Tibial artery (tissue), 4 donors: Measurements from ENCODE around the gene APCDD1L.

ENCODE experiments used
- DNase-seq, 2 donors: peaks; one replicate each; pipeline ENCODE4 v3.0.0-alpha.2; 2019
- H3K27ac ChIP-seq, 2 donors: fragments of 200-600 bp; sonication (generic) in 1 of 2; 1 replicate in 1 of 2; 2 replicates in 1 of 2; pipeline ENCODE4 v1.5.1; 2018 to 2019; ENCODE audit warnings: mild to moderate bottlenecking in 1 of 2
- H3K27me3 ChIP-seq, 2 donors: fragments of 200-600 bp; sonication (generic) in 1 of 2; one replicate each; pipeline versions ENCODE4 v1.5.1 to v1.6.0; 2016 to 2019
- H3K36me3 ChIP-seq, 3 donors: fragments of 200-600 bp; sonication (generic) in 2 of 3; one replicate each; pipeline ENCODE4 v1.5.1; 2016 to 2019; ENCODE audit warnings: mild to moderate bottlenecking in 2 of 3
- H3K4me1 ChIP-seq, 4 donors: fragments of 200-600 bp; sonication (generic) in 2 of 4; 1 replicate in 3 of 4; 2 replicates in 1 of 4; pipeline ENCODE4 v1.5.1; 2016 to 2019
- H3K4me3 ChIP-seq, 2 donors: fragments of 200-600 bp; sonication (generic) in 1 of 2; 1 replicate in 1 of 2; 2 replicates in 1 of 2; pipeline ENCODE4 v1.5.1; 2018 to 2019; ENCODE audit warnings: mild to moderate bottlenecking in 2 of 2
- H3K9me3 ChIP-seq, 3 donors: fragments of 200-600 bp; sonication (generic) in 1 of 3; one replicate each; pipeline ENCODE4 v1.5.1; 2016 to 2019
- intact Hi-C: fragments of 100-400 bp; cut with DNase I; formaldehyde crosslinking; loops from one replicate; pipeline ENCODE4 v1.15.0; 2023; ENCODE audit warnings: low total_unique reads
- TF ChIP-seq, protein P1 (sequence below), 2 experiments: fragments of 200-600 bp in 1 of 2; fragments of 450-650 bp in 1 of 2; IDR thresholded peaks; one replicate each; pipeline ENCODE4 v1.5.1; 2017 to 2019; ENCODE audit warnings: antibody characterized with exemption in 2 of 2, mild to moderate bottlenecking in 1 of 2, moderate library complexity in 1 of 2

APCDD1L gene

DNA sequence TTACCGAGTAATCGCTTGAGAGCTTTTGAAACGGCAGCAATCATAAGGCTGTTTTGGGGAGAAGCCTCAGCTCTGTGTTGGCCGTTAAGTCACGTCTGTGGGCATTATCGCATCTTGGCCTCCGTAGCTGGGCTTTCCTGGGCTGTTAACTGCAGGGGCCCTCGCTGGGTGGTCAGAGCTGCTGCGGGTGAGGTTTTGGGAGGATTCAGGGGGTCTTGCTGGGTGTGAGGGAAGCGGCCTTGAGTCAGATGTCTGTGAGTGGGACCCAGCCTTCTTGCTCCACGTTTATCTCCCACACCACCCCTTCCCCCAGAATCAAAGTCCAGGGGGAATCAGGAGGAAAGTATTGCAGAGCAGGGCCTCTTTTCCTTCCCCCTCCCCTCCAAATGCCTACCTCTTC, 3.2 kb upstream of the APCDD1L start:
- DNase-seq: no peak
- Histone ChIP-seq H3K27me3 (peaks cover 0 to 10% of the 10 kb centered on the region in 2 donors), H3K4me1 (peaks cover 0 to 15% (median 10%) of the 10 kb centered on the region in 4 donors), H3K36me3 (no peaks in the 10 kb centered on the region), H3K4me3 (no peak overlapping the region), H3K27ac (no peak overlapping the region), H3K9me3 (no peaks in the 10 kb centered on the region)
- TF ChIP-seq, protein P1, sequence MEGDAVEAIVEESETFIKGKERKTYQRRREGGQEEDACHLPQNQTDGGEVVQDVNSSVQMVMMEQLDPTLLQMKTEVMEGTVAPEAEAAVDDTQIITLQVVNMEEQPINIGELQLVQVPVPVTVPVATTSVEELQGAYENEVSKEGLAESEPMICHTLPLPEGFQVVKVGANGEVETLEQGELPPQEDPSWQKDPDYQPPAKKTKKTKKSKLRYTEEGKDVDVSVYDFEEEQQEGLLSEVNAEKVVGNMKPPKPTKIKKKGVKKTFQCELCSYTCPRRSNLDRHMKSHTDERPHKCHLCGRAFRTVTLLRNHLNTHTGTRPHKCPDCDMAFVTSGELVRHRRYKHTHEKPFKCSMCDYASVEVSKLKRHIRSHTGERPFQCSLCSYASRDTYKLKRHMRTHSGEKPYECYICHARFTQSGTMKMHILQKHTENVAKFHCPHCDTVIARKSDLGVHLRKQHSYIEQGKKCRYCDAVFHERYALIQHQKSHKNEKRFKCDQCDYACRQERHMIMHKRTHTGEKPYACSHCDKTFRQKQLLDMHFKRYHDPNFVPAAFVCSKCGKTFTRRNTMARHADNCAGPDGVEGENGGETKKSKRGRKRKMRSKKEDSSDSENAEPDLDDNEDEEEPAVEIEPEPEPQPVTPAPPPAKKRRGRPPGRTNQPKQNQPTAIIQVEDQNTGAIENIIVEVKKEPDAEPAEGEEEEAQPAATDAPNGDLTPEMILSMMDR (IDR thresholded peaks at IDR 0.05): no peak
- intact Hi-C loops: no loop called here

DNA sequence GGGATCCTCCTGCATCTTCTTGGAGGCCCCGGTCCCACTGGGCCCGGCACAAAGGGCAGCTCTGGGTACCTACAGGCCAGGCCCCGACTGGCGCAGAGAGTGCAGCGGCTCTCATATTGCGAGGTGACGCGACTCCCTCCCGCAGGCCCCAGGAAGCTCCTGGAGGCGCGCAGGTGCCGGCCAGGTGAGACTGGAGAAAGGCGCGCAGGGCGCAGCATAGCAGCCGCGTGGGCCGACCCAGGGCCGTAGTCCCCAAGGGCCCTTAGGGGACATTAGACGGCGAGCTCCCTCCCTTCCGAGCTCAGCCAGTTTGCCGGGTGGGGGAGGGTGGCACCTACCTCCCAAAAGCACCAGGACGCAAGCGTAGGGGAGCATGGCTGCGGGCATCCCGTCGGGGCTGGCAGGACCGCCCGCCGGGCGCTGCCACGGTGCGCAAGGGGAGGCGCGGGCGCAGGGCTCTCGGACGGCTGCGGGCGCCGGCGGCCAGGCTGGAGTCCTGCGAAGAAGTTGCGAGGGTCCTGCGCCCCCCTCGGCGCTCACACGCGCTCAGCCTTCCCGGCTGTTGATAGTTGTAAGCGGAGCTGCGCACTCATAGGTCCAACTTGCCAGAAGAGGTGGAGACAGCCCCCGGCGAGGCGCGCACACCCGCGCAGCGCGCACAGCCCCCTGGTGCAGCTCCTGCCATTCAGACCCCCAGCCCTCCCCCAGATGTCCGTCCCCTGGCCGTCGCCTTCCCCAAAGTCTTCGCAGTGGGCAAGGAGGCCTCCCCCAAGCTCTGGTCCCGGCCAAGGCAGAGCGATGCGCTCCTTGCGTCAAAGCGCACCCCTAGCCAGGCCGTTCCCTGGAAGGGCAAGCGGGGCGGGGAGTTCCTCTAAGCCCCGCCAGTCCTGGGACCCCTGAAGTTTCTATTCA, 622 bp downstream of the APCDD1L start:
- DNase-seq: no peak
- intact Hi-C loops: no loop called here
- peak overlapping the region in 1 of 2 donors; percentile 37 for H3K27ac ChIP-seq
- H3K36me3 ChIP-seq: no peaks in the 10 kb centered on the region
- peaks cover 0 to 10% of the 10 kb centered on the region in 2 donors for H3K27me3 ChIP-seq
- H3K4me1 ChIP-seq: peaks cover 0 to 26% (median 18%) of the 10 kb centered on the region in 4 donors
- H3K4me3 ChIP-seq: peak overlapping the region; percentile 48 to 53
- H3K9me3 ChIP-seq: no peaks in the 10 kb centered on the region
- TF ChIP-seq, protein P1 (IDR thresholded peaks at IDR 0.05): no peak

DNA sequence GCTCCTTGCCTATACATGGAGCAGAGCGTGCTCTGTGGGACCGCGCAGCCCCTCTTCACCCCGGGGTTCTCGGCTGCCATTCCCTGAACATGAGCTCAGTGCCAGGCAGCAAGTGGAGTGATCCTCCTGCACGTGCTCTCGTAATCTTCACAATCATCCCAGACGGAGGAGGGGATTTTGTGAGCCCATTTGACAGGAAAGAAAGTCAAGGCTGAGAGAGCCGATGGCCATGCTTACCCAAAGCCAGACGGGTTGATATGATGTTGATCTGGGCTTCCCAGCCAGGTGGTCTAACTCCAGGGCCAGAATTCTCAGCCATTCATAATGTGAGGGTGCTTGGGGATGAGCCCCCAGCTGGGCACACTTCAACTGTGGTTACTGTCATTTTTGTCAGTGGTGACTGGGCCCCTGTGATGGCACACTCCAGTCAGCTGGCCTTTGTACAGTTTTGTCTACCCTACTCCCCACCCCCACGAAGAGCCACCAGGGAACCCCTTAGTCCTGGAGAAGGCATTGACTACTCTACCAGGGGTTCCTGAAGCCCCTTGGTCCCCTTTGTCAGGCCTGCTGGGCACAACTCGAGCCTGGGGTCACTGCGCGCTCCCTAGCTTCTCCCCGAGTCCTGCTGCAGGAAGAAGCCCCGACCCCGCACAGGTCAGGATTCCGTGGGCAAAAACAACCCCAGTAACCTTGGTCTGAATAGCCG, 1.5 kb downstream of the APCDD1L start:
- Histone ChIP-seq H3K36me3 (no peaks in the 10 kb centered on the region), H3K9me3 (no peaks in the 10 kb centered on the region), H3K4me1 (peaks cover 0 to 26% (median 18%) of the 10 kb centered on the region in 4 donors), H3K27me3 (peaks cover 0 to 10% of the 10 kb centered on the region in 2 donors), H3K4me3 (no peak overlapping the region), H3K27ac (peak overlapping the region in 1 of 2 donors; percentile 19)
- intact Hi-C loops: no loop called here
- no peak for DNase-seq
- TF ChIP-seq, protein P1 (IDR thresholded peaks at IDR 0.05): no peak

DNA sequence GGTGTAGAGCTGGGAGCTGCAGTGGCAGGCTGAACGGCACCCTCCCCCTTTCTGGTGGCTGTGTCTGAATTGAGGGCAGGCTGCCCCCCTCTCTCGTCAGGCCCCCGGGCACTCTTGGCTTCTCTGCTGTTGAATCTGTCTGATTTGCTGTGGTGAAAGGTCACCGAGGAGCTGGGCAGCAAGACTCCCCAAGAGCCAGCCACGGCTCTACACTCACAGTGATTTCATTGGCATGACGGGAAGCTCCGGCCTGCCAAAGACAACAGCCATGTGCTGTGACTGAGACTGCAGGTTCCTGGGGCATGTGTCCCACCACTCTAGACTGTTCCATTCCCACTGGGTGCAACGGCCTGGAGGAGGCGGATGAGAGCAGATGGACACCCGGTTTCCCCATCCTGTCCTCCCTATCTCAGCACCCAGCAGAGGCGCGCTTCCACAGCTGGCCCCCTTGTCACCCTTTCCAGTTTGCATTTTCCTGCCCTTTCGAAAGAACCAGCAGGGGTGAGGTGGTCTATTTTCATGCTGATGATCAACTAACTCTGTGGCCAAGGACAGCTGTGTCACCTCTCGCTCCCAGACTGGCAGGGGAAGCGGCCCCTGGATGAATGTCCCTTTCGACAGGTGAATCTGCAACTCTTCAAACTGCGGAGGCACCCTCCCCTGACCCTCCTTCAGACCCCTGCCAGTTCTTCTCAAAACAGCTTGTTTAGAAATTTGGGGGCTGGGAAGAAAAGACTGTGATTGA, 2.2 kb downstream of the APCDD1L start:
- no peaks in the 10 kb centered on the region for H3K9me3 ChIP-seq
- no peak overlapping the region for H3K4me3 ChIP-seq
- TF ChIP-seq, protein P1 (IDR thresholded peaks at IDR 0.05): no peak
- H3K4me1 ChIP-seq: peaks cover 0 to 26% (median 18%) of the 10 kb centered on the region in 4 donors
- peaks cover 0 to 10% of the 10 kb centered on the region in 2 donors for H3K27me3 ChIP-seq
- peak overlapping the region in 1 of 2 donors; percentile 19 for H3K27ac ChIP-seq
- no peaks in the 10 kb centered on the region for H3K36me3 ChIP-seq
- DNase-seq: peak; percentile 50 to 85
- intact Hi-C loops: no loop called here

DNA sequence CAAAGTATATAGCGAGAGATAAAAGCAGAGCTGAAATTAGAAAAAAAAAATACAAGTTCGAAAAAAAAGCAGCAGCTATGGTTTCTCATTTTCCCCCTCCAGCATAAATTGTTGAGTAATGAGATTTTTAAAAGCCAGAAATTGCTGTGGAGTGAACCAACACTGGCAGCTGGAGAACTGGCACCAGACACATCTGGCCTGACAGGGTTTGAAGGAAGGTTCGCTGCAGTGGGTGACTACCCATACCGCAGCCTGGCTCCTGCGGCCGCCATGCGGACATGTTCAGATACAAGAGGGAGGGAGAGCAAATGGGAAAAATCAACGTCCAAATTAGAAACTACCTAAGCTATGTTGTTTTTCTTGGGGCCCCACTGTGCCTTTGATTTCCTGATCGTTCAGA, 3.3 kb downstream of the APCDD1L start:
- TF ChIP-seq, protein P1 (IDR thresholded peaks at IDR 0.05): no peak
- H3K27me3 ChIP-seq: peaks cover 0 to 10% of the 10 kb centered on the region in 2 donors
- peaks cover 0 to 26% (median 18%) of the 10 kb centered on the region in 4 donors for H3K4me1 ChIP-seq
- no peaks in the 10 kb centered on the region for H3K36me3 ChIP-seq
- H3K4me3 ChIP-seq: no peak overlapping the region
- no peak for DNase-seq
- H3K27ac ChIP-seq: no peak overlapping the region
- no peaks in the 10 kb centered on the region for H3K9me3 ChIP-seq
- intact Hi-C loops: no loop called here
